Stomach (tissue), 4 donors: ENCODE results near the gene NUCB2.

Experiments
- CTCF ChIP-seq, 7 experiments: fragments of 450-650 bp in 4 of 7; fragments of 200-600 bp in 3 of 7; sonication (generic) in 3 of 7; IDR thresholded peaks; one replicate each; pipeline ENCODE4 v1.5.1; 2016 to 2019; ENCODE audit warnings: antibody characterized with exemption in 7 of 7, control low read depth in 2 of 7, mild to moderate bottlenecking in 1 of 7
- EP300 ChIP-seq: sonication (generic); formaldehyde crosslinking; IDR thresholded peaks from one replicate; pipeline ENCODE4 v1.6.1; 2017; ENCODE audit warnings: antibody characterized with exemption

GRCh38 chr11:17240780-17241179, 35.8 kb upstream of the NUCB2 start:
- TF ChIP-seq CTCF (IDR thresholded peaks at IDR 0.05) (no peak), EP300 (no peak)
